Cardiac fibroblast (primary cell): ENCODE data around the gene NIPAL3.

Source experiments
- DNase-seq, 2 donors: peaks; one replicate each; pipeline versions ENCODE4 v3.0.0 to v3.0.0-alpha.2; 2010; ENCODE audit warnings: low read depth in 2 of 2
- H3K4me3 ChIP-seq, 2 donors: replicated peaks in 1 of 2; 1 replicate in 1 of 2; 2 replicates in 1 of 2; pipeline ENCODE4 v1.5.1; 2011; ENCODE audit warnings: low read depth in 2 of 2, low read length in 2 of 2, mild to moderate bottlenecking in 2 of 2, moderate library complexity in 1 of 2
- TF ChIP-seq, protein P1 (sequence below): IDR thresholded peaks from one replicate; pipeline ENCODE4 v1.5.1; 2011; ENCODE audit warnings: low read depth, mild to moderate bottlenecking, low read length, inconsistent platforms

Gene NIPAL3

DNA sequence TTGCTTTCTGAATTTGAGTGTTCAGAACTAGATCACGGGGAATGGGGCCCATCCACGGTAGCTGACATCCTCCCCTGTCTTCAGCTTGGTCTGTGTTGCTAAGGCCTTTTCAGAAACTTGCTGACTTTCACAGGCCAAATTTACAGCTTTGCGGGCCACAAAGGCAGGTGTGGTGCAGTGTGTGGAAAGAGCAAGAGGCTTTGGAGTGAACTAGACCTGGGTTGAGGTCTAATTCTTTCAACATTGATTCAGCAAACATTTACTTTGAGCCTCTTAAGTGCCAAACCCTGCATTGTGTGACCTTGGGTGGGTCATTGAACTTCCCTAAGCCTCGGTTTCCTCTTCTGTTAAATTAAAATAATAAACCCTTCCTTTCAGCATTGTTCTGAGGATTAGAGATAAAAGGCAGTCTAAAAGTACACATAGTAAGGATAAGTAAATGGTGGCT lies 26.3 kb upstream of the NIPAL3 start:
- no peak overlapping the region for H3K4me3 ChIP-seq
- TF ChIP-seq, protein P1, sequence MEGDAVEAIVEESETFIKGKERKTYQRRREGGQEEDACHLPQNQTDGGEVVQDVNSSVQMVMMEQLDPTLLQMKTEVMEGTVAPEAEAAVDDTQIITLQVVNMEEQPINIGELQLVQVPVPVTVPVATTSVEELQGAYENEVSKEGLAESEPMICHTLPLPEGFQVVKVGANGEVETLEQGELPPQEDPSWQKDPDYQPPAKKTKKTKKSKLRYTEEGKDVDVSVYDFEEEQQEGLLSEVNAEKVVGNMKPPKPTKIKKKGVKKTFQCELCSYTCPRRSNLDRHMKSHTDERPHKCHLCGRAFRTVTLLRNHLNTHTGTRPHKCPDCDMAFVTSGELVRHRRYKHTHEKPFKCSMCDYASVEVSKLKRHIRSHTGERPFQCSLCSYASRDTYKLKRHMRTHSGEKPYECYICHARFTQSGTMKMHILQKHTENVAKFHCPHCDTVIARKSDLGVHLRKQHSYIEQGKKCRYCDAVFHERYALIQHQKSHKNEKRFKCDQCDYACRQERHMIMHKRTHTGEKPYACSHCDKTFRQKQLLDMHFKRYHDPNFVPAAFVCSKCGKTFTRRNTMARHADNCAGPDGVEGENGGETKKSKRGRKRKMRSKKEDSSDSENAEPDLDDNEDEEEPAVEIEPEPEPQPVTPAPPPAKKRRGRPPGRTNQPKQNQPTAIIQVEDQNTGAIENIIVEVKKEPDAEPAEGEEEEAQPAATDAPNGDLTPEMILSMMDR = no peak
- no peak for DNase-seq

DNA sequence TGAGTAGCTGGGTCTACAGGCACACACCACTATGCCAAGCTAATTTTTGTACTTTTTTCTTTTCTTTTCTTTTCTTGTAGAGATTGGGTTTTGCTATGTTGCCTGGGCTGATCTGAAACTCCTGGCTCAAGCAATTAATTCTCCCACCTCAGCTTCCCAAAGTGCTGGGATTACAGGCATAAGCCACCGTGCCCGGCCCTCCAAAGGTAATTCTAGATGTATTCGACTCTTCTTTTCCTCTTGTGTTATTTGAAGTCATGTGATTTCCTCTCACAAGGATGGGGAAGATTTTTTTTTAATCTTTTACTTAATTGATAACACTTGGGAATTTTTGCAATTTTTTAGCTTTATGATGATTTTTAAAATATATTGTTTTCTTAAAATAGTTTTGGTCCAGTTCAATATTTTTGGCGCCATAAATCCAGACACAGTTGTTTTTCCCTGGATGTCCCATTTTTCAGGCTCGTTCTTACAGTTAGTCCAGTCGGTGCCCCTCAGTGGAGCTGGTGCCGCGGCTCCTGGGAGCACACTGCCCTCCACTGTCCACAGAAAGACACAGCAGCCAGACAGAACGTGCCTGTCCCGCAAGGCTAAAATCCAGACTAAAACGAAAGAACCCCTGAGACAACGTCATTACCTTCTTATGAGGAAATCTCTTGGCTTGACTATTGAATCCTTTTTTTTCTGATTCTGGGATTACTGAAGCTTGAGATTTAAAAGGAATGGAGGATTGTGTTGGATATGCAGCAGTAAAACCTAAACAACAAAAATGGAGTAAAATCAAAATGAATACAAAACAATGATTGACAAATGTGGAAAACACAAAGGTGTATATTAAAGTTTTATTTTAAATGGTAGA lies 24.4 kb upstream of the NIPAL3 start:
- peak overlapping the region in 1 of 2 donors; percentile 18 for H3K4me3 ChIP-seq
- TF ChIP-seq, protein P1 = peak; percentile 97
- peak; percentile 94 for DNase-seq

DNA sequence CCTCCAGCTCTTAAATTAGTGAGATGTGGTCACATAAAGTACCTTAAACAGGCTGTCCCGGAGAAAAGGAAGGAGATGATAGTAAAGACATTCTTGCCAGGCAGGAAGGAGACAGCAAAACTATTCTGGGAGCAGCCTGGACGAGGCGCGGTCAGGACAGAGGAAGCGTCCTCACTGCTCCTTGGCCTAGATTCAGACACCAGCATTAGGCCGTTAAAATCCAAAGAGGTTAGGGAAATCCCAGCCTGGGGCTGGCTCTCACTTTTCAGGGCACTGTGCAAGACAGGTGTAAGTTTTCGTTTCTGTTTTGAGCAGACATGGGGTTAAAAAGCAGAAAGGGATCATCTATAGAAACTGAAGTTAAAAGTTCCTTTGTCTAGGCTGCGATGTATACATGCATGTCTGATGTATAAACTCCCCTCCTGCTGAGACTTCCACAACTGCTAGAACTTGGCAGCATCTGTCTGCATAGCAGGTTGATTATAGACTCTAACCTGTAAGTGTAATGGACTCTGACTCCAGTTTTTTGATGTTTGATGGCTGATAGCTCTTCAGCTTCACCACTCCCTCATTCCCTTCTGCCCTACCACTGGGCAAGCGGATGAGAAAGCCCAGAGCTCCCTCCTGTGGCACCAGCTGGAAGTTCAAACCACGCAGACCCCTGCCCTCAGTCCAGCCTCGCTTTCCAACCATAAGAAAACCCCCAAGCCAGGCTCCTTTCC lies 23.6 kb upstream of the NIPAL3 start:
- TF ChIP-seq, protein P1 = peak; percentile 84
- H3K4me3 ChIP-seq = peak overlapping the region in 1 of 2 donors; percentile 18
- DNase-seq = peak; percentile 72 to 74

DNA sequence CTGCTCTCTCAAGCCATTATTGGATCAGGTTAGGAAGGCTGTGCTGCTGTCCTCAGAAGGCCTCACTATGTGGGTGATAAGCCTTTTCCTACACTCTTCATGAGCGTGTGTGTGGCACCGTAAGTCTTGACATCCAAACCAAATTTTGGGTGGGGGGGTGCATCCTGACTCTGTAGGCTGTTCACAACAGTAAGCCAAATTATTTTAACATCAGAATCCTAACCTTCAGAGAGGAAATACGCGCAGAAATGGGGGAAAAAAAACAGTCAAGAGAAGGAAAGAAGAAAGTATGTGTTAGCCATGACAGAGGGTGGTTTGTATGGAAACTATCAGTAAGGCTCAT lies 23.0 kb upstream of the NIPAL3 start:
- TF ChIP-seq, protein P1 = no peak
- no peak overlapping the region for H3K4me3 ChIP-seq
- no peak for DNase-seq

DNA sequence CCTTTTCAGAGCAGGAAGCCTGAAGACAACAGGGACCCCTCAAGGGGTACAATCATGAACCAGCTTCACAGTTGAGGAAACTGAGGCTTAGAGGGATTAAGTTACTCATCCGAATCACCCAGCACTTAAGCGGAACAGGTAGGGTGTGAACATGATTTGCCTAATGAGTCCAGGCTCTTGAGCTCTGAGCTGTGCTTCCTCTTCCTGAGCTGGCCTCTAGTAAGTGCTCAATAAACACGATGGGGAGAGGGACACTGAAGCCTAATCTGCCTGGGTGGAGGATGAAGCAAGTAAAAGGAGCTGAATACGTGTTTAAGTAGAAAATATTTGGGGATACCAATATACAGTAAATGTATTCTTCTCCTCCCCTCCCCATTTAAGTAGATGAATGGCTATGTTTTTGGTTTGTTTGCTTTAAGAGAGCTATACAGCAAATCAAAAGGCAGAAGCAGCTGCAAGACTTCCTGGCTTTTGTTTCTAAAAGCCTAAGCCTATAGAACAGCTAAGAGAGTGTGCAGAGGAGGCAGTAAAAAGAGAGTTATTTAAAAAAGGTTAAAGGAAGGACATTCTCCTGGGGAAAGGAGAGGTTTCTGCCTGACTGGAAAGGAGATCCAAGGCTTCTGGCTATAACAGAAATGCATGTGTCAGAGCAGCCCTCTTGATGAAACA lies 22.5 kb upstream of the NIPAL3 start:
- no peak overlapping the region for H3K4me3 ChIP-seq
- DNase-seq = no peak
- TF ChIP-seq, protein P1 = no peak

DNA sequence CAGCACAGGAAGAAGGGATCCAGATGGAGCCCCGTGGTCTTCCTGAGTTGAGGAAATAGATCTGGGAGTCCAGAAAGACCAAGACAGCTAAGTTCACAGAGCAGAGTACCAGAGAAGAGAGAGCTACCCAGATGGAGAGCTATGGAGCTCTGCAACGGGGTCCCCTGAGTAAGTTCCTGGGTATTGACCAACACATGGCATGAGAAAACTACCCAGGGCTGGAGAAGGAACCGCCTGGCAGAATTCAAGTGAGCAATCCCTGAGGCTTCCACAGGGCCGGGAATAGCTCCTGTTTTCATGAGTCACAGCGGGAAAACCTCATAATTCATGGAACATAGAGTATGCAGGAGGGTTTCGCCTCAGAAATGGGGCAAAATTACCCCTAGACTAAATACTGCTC lies 21.7 kb upstream of the NIPAL3 start:
- TF ChIP-seq, protein P1 = no peak
- H3K4me3 ChIP-seq = no peak overlapping the region
- peak; percentile 62 for DNase-seq
